Hematopoietic multipotent progenitor cell (in vitro differentiated cells): ENCODE data around the gene MXD3. TPM values are rescaled to one million over a fixed set of nuclear protein-coding genes. Genes with fewer than 3 reads are reported as not detected.
"Not testable (repeated sequence)": the region's sequence is repeated elsewhere in the genome, so short reads cannot be mapped to it uniquely, and the experiment has no call there.

Source experiments
- DNase-seq, 3 donors: peaks; one replicate each; pipeline ENCODE4 v3.0.0-alpha.2; 2011 to 2015; ENCODE audit warnings: low read depth in 2 of 3, low spot score in 2 of 3
- total RNA-seq: library from RNA; depleted of rRNA; stranded (reverse); fragments of >200 nt; gene quantifications from one replicate; pipeline ENCODE4 v1.2.3, GENCODE V29; 2012

Gene MXD3
- total RNA-seq, 1 donor = 11.0 TPM

GRCh38 chr5:177288191-177288590 lies 23.5 kb downstream of the MXD3 start:
- DNase-seq = no peak

- no peak for DNase-seq
Observed at GRCh38 chr5:177276886-177277285, 34.8 kb downstream of the MXD3 start.

- DNase-seq = no peak
Observed at GRCh38 chr5:177275883-177276282, 35.8 kb downstream of the MXD3 start.

GRCh38 chr5:177271113-177271512 lies 40.6 kb downstream of the MXD3 start:
- no peak for DNase-seq

GRCh38 chr5:177270653-177271052 lies 41.0 kb downstream of the MXD3 start:
- DNase-seq = no peak

- no peak for DNase-seq
Observed at GRCh38 chr5:177269976-177270375, 41.7 kb downstream of the MXD3 start.

- DNase-seq = no peak
Observed at GRCh38 chr5:177269232-177269895, 42.3 kb downstream of the MXD3 start.

- no peak for DNase-seq
Observed at GRCh38 chr5:177265395-177265794, 46.3 kb downstream of the MXD3 start.

- no peak for DNase-seq
Observed at GRCh38 chr5:177264178-177264577, 47.5 kb downstream of the MXD3 start.

- no peak for DNase-seq
Observed at GRCh38 chr5:177261510-177261909, 50.2 kb downstream of the MXD3 start.

- DNase-seq = no peak
Observed at GRCh38 chr5:177260961-177261360, 50.7 kb downstream of the MXD3 start.

GRCh38 chr5:177258711-177259110 lies 53.0 kb downstream of the MXD3 start:
- DNase-seq = not testable (repeated sequence)

Other genes with a start within 250 kb of the MXD3 start
- 0.54 TPM for gene FGFR4, start 225.0 kb downstream of the MXD3 start, total RNA-seq
- gene NSD1, start 178.1 kb downstream of the MXD3 start, total RNA-seq = 32.9 TPM
- gene RAB24, start 8.2 kb downstream of the MXD3 start, total RNA-seq = 32.6 TPM
- gene PRELID1, start 8.1 kb downstream of the MXD3 start, total RNA-seq = 105 TPM
- gene LMAN2, start 39.8 kb upstream of the MXD3 start, total RNA-seq = 423 TPM
- gene RGS14, start 46.0 kb upstream of the MXD3 start, total RNA-seq = 46.0 TPM
- under 0.01 TPM for gene SLC34A1, start 72.5 kb upstream of the MXD3 start, total RNA-seq
- not detected for gene PFN3, start 88.8 kb upstream of the MXD3 start, total RNA-seq
- gene F12, start 97.7 kb upstream of the MXD3 start, total RNA-seq = 3.2 TPM
- gene GRK6, start 114.8 kb upstream of the MXD3 start, total RNA-seq = 98.0 TPM
- gene PRR7, start 134.9 kb upstream of the MXD3 start, total RNA-seq = 30.7 TPM
- gene DBN1, start 161.7 kb upstream of the MXD3 start, total RNA-seq = 28.5 TPM
- 21.3 TPM for gene PDLIM7, start 185.7 kb upstream of the MXD3 start, total RNA-seq
- gene DOK3, start 197.9 kb upstream of the MXD3 start, total RNA-seq = 57.1 TPM
- gene DDX41, start 205.1 kb upstream of the MXD3 start, total RNA-seq = 166 TPM
- gene FAM193B, start 242.7 kb upstream of the MXD3 start, total RNA-seq = 35.5 TPM